ENCODE results near the gene AZIN2.
"Not testable (repeated sequence)": the region's sequence is repeated elsewhere in the genome, so short reads cannot be mapped to it uniquely, and the experiment has no call there.

The AZIN2 gene

DNA sequence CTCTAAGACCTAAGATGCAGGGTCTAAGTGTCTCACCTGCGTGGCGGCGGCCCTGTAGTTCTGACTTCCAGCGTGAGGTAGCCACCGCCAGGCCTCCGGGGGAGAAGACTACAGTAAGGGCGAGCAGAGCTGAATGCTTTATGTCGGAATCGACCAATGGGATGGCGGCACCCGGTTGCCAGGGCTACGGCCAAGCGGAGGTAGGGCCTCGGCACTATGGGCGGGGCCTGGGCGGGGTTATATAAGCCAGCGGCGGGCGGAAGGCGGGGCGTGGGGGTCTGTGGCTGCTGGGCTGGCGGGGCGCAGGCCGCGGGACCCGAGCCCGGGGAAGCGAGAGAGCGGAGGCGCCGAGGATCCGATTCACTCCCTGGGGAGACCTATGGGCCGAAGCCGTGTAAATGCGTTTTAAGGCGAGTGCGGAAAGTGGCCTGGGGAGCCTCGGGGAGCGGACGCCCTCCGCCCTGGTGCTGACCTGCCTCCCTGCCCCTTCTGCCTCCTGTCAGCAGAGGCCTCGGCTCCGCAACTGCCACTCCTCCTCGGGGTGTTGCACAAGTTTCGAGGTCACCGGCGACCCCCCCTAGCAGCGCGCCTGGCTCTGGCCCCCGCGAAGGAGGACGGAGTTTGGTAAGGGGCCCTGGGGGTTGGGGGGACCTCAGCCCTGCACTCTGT lies at the start of gene AZIN2:
Gene AZIN2 (plus strand): TSS at position 269 of the 669 bp plus-strand sequence. CDS start 1,097 bp downstream, outside the sequence.
- DNase-seq, result peak; percentile 96

DNA sequence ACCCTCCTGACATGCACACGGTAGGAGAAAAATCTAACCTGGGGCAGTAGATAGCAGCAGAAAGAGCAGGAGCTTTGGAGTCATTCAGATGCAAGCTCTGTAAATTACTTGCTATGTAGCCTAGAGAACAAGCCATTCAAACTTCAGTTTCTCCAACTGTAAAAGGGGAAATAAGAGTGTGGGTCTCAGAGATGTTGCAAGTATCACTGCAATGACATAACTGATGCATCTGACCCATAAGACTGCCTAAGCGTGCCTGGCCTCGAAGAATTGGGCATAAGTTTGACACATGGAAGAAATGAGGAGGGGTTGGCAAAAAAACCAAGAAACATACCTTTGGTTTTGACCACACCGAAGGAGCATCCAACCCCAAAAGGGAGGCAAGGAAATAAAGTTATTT lies 49.4 kb upstream of the AZIN2 start:
- no peak for DNase-seq

DNA sequence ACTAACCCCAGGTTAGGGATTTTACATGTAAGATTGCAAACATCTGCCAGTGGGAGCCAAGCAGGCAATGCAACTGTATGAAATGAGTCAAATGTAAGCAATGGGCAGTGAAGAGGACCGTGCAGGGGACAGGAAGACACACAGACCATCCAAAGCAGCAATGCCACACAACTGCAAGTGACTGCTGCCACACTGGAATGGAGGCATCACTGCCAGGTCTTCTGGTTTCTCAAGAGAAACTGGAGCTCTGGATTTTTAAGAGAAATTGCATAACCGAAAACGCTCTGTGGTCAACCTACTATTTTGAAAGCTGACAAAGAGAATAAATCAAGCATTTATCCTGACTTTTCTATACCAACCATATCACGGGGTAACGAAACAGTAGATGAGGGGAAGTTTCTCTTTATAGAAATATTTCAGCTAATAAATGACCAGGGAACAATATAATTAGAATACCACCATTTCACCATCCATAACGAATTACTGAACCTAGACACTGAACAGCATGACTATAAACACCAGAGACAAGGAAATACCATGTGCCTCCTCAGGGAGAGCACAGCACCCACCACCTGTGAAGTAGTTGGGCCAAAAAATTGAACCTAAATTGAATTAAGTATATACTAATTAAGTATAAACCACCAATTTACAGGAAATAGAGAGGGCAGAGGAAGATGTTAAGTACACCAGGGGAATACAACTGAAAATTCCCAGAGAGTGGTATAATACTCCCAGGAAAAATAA lies 48.7 kb upstream of the AZIN2 start:
- no peak for DNase-seq

GRCh38 chr1:33036051-33036525 lies 44.9 kb upstream of the AZIN2 start:
- DNase-seq, result peak; percentile 27

DNA sequence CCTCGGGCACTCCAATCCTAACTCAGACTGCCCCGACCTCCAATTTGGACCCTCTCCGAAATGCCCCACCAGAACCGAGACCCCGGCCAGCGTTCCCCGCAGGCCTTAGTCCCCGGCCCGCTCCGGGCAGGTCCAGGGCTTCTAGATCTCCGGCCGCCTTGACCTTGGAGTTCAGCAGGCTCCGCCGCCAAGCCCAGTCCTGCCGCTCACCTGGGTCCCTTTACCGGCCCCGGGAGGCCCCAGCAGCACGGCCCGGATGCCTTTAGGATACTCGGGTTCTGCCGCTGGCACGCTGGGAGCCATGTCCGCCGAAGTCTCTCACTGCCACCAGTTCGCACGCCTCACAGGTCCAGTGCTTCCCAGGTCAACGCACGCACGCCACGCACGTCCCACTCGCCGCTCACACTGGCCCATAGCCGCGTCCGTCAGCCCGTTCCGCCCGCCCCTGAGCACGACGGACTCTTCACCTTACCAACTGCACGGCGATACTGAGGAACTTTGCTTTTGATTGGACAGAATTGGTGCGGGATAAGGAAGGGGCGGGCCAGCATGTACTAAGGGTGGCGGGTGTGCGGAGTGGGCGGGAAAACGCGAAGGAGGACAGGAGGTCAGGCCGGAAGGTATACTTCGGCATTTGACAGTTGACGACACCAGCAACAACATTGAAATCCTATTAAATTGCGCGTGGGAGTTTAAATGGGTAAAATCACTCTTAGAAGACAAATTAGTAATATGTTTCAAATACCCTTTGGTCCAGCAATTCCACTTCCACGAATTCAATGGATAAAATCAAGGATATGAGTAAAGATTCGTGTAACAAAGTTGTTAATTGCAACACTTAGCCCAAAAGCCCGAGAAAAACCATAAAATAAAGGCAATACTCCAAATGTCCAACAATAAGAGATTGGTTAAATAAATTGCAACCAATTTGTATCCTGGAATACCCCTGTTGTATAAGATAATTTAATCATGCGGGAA lies 44.1 kb upstream of the AZIN2 start, which contains the start of gene AK2:
Gene AK2 (minus strand): TSS at position 358 of the 978 bp plus-strand sequence. CDS start 55 bp downstream, at position 303.
- peak; percentile 99 for DNase-seq

DNA sequence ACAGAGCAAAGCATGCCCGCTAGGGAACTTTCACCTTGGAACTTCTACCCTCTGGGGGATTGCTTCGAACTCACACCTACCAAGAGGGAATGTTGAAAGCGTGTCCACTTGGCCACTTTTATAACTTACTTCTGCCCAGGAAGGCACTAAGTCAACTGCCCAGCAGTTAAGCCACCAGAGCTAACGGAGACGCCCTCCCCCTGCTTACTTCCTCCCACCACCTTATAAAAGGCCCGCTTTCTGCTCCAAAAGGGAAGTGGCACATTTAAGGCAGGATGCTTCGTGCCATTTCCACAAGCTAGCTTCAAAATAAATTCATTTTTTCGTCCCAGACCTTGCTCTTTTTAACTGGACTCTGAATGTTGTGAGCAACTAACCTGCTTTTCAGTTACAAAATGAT lies 41.1 kb upstream of the AZIN2 start:
- DNase-seq, result no peak

GRCh38 chr1:33041026-33041425 lies 39.9 kb upstream of the AZIN2 start:
- DNase-seq, result no peak

DNA sequence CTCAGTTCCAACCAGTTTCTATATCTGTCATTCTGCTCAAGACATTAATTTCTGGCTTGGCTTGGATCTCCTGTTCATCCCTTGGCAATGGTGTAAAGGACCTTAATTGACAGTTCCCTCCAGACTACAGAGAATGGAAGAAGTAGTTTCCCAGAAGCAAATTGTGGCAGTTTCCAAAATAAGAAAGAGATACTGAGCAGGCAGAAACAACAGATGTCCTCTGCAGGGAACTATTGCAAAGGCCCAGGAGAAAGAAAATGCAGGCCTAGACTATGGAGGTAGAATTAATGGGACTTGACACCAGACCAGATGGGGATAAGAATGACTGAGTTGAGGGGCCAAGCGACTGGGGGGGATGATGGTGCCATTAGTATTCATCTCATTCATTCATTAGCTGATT lies 38.1 kb upstream of the AZIN2 start:
- DNase-seq, result no peak

DNA sequence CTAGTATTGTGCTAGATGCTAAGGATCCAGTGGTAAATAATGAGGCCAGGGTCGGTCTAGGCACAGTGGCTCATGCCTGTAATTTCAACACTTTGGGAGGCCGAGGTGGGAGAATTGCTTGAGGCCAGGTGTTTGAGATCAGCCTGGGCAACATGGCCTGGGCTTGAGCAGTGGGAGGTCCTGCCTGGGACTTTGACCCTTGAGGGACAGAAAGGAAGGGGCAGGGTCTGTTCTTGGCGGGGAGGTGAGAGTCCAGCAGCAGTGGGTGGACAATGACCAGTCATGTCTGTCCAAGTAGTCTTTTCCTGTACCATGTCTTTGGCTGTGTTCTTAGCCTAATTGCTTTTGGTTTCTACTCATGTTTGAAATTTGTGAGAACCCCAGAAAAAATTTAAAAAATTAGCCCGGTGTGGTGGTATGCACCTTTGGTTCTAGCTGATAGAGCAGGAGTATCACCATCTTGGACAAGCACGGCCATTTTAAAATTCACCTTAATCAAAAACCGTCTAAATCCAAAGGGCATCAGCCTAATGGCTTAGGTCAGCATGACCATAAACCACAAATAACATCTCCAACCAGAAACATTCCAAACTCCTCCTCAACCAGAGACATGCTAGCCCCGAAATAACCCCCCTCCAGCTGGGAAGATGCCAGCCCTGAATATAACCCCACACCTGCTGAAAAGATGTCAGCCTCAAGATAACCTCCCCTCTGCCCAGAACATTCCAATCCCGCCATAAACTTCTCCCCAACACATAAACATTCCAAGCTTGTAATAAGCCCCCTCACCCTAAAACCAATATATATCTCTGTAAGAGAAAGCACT lies 37.5 kb upstream of the AZIN2 start:
- DNase-seq, result no peak

DNA sequence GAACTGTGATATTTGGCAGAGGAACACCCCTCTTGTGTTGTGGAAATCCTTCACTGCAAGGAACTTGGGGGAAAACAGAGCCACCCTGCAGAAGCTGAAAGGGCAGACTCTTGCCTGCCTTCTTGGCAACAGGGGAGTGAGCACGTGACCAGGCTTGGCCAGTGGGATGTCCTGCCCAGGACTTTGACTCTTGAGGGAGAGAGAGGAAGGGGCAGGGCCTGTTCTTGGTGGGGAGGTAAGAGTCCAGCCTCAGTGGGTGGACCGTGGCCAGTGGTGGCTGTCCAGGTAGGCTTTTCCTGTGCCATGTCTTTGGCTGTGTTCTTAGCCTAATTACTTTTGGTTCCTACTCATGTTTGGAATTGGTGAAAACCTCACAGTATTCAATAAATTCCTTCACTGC lies 35.7 kb upstream of the AZIN2 start:
- DNase-seq, result no peak

DNA sequence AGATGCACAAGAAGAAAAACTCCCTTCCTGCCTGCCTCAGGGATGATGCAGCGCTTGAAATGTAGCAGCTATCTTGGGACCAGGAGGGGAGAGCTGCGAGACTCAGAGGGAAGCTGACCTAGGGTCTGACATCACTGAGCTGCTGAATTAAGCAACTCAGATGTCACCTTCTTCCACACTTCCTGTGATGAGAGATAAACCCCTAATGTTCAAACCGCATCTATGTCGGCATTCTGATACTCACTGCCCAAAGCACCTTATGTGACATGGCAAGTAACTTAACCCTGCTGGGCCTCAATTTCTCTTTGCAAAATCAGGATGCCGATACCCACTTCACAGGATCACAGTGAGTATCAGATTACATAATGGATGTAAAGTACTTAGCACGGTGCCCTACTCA lies 35.1 kb upstream of the AZIN2 start:
- DNase-seq, result peak; percentile 55

DNA sequence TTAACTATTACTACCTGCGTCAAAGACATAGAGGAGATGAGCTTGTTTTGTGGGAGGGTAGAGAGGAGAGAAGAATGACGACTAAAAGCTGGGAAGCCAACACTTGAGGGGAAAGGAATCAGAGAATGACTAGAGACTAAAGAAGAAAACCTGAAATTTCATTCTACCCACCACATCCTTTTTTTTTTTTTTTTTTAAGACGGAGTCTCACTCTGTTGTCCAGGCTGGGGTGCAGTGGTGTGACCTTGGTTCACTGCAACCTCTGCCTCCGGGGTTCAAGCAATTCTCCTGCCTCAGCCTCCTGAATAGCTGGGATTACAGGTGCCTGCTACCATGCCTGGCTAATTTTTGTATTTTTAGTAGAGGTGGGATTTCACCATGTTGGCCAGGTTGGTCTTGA lies 34.7 kb upstream of the AZIN2 start:
- not testable (repeated sequence) for DNase-seq

- DNase-seq, result no peak
Measured at GRCh38 chr1:33047290-33047689, 33.7 kb upstream of the AZIN2 start.

- DNase-seq, result no peak
Measured at GRCh38 chr1:33047839-33048305, 33.1 kb upstream of the AZIN2 start.

DNA sequence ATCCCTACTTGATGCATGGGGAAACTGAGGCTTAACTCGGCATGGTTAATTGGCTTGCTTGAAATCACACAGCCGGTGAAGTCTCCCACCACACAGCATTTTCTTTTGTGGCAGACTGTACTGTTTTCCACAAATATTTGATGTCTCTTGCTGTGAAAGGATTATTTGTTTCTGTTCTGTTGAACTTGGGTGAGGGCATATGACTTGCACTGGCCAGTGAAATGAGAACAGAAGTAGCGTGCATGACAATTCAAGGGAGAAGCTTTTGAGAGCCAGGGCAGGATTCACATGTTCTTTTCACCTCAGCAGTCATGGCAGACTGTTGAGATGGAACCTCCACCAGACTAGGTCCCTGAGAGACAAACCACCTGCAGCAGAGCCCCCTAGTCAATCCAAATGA lies 32.5 kb upstream of the AZIN2 start:
- DNase-seq, result no peak

DNA sequence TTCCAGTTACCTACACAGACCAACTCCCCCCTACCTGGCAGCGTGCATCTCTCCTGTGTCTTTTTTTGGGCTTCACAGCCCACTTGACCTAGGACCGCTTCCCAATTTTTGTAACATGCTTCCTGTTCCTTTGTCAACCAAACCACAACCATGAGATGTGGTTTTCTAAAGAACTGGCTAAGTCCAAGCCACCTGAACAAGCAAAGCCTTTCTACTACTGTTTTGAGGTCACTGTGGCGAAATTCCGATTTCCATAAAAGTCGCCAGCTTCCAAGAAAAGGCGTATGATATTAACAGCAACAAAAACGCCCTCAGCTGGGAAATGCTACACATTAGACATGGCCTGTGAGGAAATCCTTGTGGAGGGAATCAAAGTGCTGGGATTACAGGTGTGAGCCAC lies 31.6 kb upstream of the AZIN2 start:
- DNase-seq, result no peak

DNA sequence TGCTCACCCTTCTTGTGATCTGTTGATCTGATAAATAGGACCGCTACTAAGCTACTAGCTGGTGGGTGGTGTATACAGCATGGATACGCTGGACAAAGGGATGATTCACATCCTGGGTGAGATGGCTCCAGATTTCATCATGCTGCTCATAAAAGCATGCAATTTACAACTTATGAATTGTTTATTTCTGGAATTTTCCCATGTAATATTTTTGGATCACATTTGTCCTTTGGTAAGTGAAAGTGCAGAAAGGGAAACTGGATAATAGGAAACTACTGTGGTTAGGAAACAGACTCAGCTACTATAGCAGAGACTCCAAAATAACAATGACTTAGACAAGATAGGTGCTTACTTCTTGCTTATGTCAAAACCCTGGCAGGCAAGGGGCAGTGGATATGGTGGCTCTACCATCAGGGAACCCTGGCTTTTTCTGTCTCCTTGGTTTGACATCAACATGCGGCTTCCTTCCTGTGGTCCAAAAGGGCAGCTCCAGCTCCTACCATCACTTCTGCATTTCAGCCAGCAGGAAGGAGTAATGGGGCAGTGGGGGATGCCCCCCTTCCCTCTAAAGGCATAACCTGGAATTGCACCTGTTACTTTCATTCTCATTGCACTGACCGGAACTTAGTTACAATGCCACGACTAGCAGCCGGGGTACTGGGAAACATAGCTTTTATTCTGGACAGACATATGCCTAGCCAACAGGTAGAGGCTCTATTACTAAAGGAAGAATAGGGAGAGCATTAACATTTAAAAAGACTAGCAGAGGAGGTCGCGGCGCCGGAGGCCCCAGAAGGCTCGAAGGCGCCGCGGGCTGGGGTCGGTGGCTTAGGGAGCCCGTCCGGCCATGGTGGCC lies 30.5 kb upstream of the AZIN2 start:
- no peak for DNase-seq

DNA sequence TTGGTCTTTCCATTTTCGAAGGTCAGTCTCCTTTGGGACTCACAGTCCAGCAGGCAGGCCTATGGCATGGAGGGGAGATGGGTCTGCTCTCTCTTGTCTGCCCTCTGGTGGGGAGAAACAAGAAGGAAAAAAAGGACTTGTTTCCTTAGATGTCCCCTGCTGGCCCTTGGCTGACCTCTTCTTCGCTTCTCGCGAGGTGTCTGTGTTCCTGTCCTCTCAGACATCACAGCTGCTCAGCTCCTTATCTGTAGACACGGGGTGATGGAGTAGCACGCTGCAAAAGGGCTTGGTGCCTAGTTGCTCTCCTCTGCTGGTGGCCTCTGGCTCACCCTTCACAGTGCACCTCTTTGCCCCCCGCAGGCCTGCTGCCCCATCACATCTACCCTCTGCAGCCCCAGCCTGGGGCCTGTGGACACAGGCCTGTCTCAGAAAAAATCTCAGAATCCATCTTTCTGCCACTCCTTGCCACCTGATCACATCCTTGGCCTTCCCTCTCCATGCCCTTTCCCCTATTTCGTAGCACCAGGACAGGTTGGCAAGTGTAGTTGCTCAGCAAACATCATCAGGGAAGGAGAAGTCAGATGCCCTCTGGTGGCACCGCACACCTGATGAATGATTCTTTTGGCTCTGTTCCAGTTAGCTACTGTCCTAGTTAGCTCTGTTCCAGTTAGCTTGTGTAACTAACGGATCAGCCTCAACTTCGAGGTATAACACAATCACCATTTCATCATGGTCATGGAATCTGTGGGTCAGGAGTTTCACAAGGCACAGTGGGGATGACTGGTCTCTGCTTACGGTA lies 25.5 kb upstream of the AZIN2 start:
- peak; percentile 51 for DNase-seq

GRCh38 chr1:33056426-33056825 lies 24.5 kb upstream of the AZIN2 start:
- no peak for DNase-seq

DNA sequence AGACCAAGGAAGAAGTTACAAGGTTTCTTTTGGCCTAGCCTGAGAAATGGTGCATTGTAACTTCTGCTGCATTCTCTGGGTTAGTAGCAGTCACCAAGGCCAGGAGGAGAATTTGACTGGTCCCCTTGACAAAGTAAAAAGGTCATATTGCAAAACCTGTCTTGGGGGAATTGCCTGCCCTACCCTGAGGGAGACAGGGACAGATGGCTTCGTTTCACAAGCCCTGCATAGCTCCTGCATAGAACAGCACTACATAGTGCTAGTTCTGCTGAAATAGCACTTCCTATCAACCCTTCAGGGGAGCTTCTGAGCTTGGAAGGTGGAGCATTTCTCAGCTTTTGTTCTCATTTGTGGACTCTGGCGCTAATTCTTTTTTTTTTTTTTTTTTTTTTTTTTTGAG lies 23.9 kb upstream of the AZIN2 start:
- no peak for DNase-seq

All from activated CD4-positive, alpha-beta T cell treated with anti-CD3 and anti-CD28 coated beads, Interleukin-2, amount 50 U/mL, for 16 hours (primary cell).